Measurements from ENCODE around the gene IL34. TPM values are rescaled to one million over a fixed set of nuclear protein-coding genes. Genes with fewer than 3 reads are reported as not detected.
A peak's percentile ranks its signal among the peaks of the same experiment; 100 is the strongest.

IL34 gene
- total and polyA plus RNA-seq, 2 experiments from 2014 or later: not detected

DNA sequence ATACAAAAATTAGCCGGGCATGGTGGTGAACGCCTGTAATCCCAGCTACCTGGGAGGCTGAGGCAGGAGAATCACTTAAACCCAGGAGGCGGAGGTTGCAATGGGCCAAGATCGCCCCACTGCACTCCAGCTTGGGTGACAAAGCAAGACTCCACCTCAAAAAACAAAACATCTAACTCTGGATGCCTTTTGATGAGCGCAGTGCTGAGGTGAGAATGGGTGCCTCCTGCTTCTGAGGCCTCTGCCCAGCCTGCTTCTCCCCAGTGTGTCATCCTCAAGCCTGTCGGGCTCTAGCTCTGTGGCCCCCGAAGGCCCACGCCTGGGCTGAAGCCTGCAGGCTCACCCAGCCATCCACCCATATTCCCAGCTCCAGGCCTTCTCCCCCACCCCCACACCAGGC lies 50.0 kb downstream of the IL34 start:
- Histone ChIP-seq H3K27me3 (no peaks in the 10 kb centered on the region), H3K4me3 (no peak overlapping the region), H3K4me1 (ENCODE audit: low read depth) (peaks cover 84% of the 10 kb centered on the region), H3K27ac (peak overlapping the region; percentile 78), H3K36me3 (no peaks in the 10 kb centered on the region), H3K9me3 (ENCODE audit: low read depth) (no peaks in the 10 kb centered on the region)
- DNase-seq (ENCODE audit: low read depth in 1 of 2, low spot score in 1 of 2): no peak
- TF ChIP-seq, protein P1, sequence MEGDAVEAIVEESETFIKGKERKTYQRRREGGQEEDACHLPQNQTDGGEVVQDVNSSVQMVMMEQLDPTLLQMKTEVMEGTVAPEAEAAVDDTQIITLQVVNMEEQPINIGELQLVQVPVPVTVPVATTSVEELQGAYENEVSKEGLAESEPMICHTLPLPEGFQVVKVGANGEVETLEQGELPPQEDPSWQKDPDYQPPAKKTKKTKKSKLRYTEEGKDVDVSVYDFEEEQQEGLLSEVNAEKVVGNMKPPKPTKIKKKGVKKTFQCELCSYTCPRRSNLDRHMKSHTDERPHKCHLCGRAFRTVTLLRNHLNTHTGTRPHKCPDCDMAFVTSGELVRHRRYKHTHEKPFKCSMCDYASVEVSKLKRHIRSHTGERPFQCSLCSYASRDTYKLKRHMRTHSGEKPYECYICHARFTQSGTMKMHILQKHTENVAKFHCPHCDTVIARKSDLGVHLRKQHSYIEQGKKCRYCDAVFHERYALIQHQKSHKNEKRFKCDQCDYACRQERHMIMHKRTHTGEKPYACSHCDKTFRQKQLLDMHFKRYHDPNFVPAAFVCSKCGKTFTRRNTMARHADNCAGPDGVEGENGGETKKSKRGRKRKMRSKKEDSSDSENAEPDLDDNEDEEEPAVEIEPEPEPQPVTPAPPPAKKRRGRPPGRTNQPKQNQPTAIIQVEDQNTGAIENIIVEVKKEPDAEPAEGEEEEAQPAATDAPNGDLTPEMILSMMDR (IDR thresholded peaks at IDR 0.05; ENCODE audit: low read depth, low read length): no peak

GRCh38 chr16:70696952-70697593 lies 50.7 kb downstream of the IL34 start:
- TF ChIP-seq, protein P1 (IDR thresholded peaks at IDR 0.05; ENCODE audit: low read depth, low read length): no peak
- H3K4me1 ChIP-seq (ENCODE audit: low read depth): peaks cover 80% of the 10 kb centered on the region
- H3K36me3 ChIP-seq: no peaks in the 10 kb centered on the region
- DNase-seq (ENCODE audit: low read depth in 1 of 2, low spot score in 1 of 2): no peak
- no peaks in the 10 kb centered on the region for H3K9me3 ChIP-seq (ENCODE audit: low read depth)
- H3K27ac ChIP-seq: peak overlapping the region; percentile 78
- H3K4me3 ChIP-seq: no peak overlapping the region
- no peaks in the 10 kb centered on the region for H3K27me3 ChIP-seq

- H3K9me3 ChIP-seq (ENCODE audit: low read depth): no peaks in the 10 kb centered on the region
- H3K27me3 ChIP-seq: no peaks in the 10 kb centered on the region
- TF ChIP-seq, protein P1 (IDR thresholded peaks at IDR 0.05; ENCODE audit: low read depth, low read length): no peak
- H3K36me3 ChIP-seq: no peaks in the 10 kb centered on the region
- DNase-seq (ENCODE audit: low read depth in 1 of 2, low spot score in 1 of 2): no peak
- peaks cover 80% of the 10 kb centered on the region for H3K4me1 ChIP-seq (ENCODE audit: low read depth)
- peak overlapping the region; percentile 78 for H3K27ac ChIP-seq
- no peak overlapping the region for H3K4me3 ChIP-seq
These were observed 51.3 kb downstream of the IL34 start for GRCh38 chr16:70697594-70698170.

DNA sequence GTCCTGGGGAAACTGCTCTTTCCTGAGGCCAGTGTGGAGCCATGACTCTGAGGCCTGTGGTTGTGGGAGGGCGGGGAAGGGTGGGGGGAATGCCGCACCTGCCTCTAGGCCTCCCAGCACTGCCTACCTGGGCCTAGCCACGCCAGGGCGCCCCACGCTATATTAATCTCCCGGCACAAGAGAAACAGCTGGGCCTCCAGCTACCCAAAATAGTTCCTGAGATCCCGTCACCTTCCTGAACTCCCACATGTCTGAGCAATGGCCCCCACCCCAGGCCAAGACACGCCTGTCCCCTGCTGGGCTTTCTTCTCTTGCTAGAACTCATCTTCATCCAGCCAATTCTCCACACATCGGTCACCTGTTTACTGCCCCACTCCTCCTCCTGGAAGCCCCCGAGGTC lies 52.5 kb downstream of the IL34 start:
- TF ChIP-seq, protein P1 (IDR thresholded peaks at IDR 0.05; ENCODE audit: low read depth, low read length): no peak
- H3K27ac ChIP-seq: no peak overlapping the region
- H3K9me3 ChIP-seq (ENCODE audit: low read depth): no peaks in the 10 kb centered on the region
- no peak for DNase-seq (ENCODE audit: low read depth in 1 of 2, low spot score in 1 of 2)
- no peak overlapping the region for H3K4me3 ChIP-seq
- peaks cover 80% of the 10 kb centered on the region for H3K4me1 ChIP-seq (ENCODE audit: low read depth)
- no peaks in the 10 kb centered on the region for H3K27me3 ChIP-seq
- H3K36me3 ChIP-seq: no peaks in the 10 kb centered on the region

DNA sequence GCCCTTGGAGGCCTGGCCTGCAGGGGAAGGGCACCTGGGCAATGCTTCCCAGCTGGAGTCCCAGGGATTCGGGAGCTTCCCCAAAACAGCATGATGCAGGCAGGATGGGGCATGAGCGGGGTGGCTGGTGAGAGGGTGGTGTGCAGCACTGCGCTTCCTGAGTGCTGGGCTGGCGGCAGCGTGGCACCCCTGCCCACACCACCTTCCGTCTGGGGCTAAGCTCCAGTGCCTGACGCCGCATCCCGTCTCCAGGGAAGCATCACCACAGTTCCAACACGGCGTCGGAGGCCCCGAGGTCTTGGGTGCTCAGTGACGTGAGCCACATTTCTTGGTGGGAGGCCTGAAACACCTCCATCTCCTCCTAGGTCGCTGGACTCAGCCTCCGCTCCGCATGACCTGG lies 53.3 kb downstream of the IL34 start:
- H3K36me3 ChIP-seq: no peaks in the 10 kb centered on the region
- H3K4me3 ChIP-seq: no peak overlapping the region
- peaks cover 74% of the 10 kb centered on the region for H3K4me1 ChIP-seq (ENCODE audit: low read depth)
- no peaks in the 10 kb centered on the region for H3K27me3 ChIP-seq
- DNase-seq (ENCODE audit: low read depth in 1 of 2, low spot score in 1 of 2): no peak
- H3K9me3 ChIP-seq (ENCODE audit: low read depth): no peaks in the 10 kb centered on the region
- TF ChIP-seq, protein P1 (IDR thresholded peaks at IDR 0.05; ENCODE audit: low read depth, low read length): no peak
- H3K27ac ChIP-seq: no peak overlapping the region

Data from cardiac muscle cell (in vitro differentiated cells and primary cell).